Measurements from ENCODE around the gene POMGNT1. TPM values are rescaled to one million over a fixed set of nuclear protein-coding genes. Genes with fewer than 3 reads are reported as not detected.
"Not testable (repeated sequence)": the region's sequence is repeated elsewhere in the genome, so short reads cannot be mapped to it uniquely, and the experiment has no call there.

Gene POMGNT1
- total RNA-seq, 2 experiments from 2014 or later = 25.4 to 28.1 TPM

DNA sequence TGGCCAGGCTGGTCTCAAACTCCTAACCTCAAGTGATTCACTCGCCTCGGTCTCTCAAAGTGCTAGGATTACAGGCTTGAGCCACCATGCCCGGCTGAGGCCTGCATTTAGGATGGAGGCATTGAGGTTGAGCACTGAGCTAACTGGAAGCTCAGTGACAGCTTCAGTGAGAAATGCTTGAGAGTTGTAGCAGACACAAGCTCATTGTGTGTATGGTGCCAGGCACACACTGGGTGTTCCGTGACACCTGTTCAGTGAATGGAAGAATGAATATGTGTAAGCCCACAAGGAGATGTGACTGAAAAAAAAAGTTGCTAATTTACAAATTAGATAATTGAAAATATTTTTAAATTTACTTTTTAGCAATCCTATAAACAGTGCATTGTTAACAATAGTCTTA is 26.7 kb upstream of the POMGNT1 start:
- intact Hi-C loops (cut with micrococcal nuclease) = no loop called here
- Mint-ChIP-seq H3K36me3 (ENCODE audit: low read depth) (no peaks in the 10 kb centered on the region), H3K9me3 (no peaks in the 10 kb centered on the region), H3K4me3 (no peak overlapping the region), H3K4me1 (ENCODE audit: low read depth) (peaks cover 2% of the 10 kb centered on the region), H3K27me3 (no peaks in the 10 kb centered on the region), H3K27ac (no peak overlapping the region)
- ATAC-seq = no peak
- TF ChIP-seq, protein P1, sequence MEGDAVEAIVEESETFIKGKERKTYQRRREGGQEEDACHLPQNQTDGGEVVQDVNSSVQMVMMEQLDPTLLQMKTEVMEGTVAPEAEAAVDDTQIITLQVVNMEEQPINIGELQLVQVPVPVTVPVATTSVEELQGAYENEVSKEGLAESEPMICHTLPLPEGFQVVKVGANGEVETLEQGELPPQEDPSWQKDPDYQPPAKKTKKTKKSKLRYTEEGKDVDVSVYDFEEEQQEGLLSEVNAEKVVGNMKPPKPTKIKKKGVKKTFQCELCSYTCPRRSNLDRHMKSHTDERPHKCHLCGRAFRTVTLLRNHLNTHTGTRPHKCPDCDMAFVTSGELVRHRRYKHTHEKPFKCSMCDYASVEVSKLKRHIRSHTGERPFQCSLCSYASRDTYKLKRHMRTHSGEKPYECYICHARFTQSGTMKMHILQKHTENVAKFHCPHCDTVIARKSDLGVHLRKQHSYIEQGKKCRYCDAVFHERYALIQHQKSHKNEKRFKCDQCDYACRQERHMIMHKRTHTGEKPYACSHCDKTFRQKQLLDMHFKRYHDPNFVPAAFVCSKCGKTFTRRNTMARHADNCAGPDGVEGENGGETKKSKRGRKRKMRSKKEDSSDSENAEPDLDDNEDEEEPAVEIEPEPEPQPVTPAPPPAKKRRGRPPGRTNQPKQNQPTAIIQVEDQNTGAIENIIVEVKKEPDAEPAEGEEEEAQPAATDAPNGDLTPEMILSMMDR (IDR thresholded peaks at IDR 0.05) = no peak
- DNase-seq = no peak
- POLR2A ChIA-PET = interaction anchor here (0.9 to 1.2 kb wide), 3 partner anchors 20 to 58 kb away, joined by 3 to 5 read pairs (median 3); no protein-coding TSS in a partner anchor
- CTCF ChIA-PET = interaction anchor here (1.1 to 2.7 kb wide), 8 partner anchors 9 to 426 kb away, joined by 3 to 38 read pairs (median 5); no protein-coding TSS in a partner anchor

- intact Hi-C loops (cut with micrococcal nuclease) = loop anchor here (2.0 kb wide), 1 partner anchor 187 kb away; no protein-coding TSS in a partner anchor
- H3K4me3 Mint-ChIP-seq = no peak overlapping the region
- H3K27ac Mint-ChIP-seq = no peak overlapping the region
- ATAC-seq = peak; percentile 98
- H3K4me1 Mint-ChIP-seq (ENCODE audit: low read depth) = peaks cover 2% of the 10 kb centered on the region
- POLR2A ChIA-PET = interaction anchor here (0.8 to 1.6 kb wide), 3 partner anchors 24 to 184 kb away, joined by 3 to 4 read pairs (median 3); no protein-coding TSS in a partner anchor
- no peaks in the 10 kb centered on the region for H3K36me3 Mint-ChIP-seq (ENCODE audit: low read depth)
- no peaks in the 10 kb centered on the region for H3K27me3 Mint-ChIP-seq
- CTCF ChIA-PET = interaction anchor here (0.6 to 3.6 kb wide), 51 partner anchors 11 to 424 kb away, joined by 3 to 54 read pairs (median 5); partner anchors contain the start of genes LURAP1, PIK3R3, POMGNT1 and RAD54L
- peak; percentile 87 for DNase-seq
- H3K9me3 Mint-ChIP-seq = no peaks in the 10 kb centered on the region
- TF ChIP-seq, protein P1 (IDR thresholded peaks at IDR 0.05) = peak; percentile 88
Observed at GRCh38 chr1:46223472-46223943, 25.3 kb upstream of the POMGNT1 start.

DNA sequence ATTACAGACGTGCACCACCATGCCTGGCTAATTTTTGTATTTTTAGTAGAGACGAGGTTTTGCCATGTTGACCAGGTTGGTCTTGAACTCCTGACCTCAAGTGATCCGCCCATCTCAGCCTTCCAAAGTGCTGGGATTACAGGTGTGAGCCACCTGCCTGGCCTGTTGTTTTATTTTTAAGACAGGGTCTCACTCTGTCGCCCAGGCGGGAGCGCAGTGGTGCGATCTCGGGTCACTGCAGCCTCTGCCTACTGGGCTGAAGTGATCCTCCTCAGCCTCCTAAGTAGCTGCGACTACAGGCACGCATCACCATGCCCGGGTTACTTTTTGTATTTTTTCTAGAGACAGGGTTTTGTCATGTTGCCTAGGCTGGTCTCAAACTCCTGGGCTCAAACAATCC is 24.8 kb upstream of the POMGNT1 start:
- POLR2A ChIA-PET = interaction anchor here (0.8 to 1.6 kb wide), 3 partner anchors 24 to 184 kb away, joined by 3 to 4 read pairs (median 3); no protein-coding TSS in a partner anchor
- not testable (repeated sequence) for H3K4me3 Mint-ChIP-seq; ATAC-seq; H3K4me1 Mint-ChIP-seq (ENCODE audit: low read depth); H3K27me3 Mint-ChIP-seq; H3K27ac Mint-ChIP-seq; DNase-seq; H3K9me3 Mint-ChIP-seq; H3K36me3 Mint-ChIP-seq (ENCODE audit: low read depth)
- intact Hi-C loops (cut with micrococcal nuclease) = loop anchor here (2.0 kb wide), 1 partner anchor 186 kb away; no protein-coding TSS in a partner anchor
- CTCF ChIA-PET = interaction anchor here (1.0 to 3.6 kb wide), 37 partner anchors 10 to 212 kb away, joined by 3 to 54 read pairs (median 6); partner anchors contain the start of genes LURAP1, PIK3R3, POMGNT1 and RAD54L

DNA sequence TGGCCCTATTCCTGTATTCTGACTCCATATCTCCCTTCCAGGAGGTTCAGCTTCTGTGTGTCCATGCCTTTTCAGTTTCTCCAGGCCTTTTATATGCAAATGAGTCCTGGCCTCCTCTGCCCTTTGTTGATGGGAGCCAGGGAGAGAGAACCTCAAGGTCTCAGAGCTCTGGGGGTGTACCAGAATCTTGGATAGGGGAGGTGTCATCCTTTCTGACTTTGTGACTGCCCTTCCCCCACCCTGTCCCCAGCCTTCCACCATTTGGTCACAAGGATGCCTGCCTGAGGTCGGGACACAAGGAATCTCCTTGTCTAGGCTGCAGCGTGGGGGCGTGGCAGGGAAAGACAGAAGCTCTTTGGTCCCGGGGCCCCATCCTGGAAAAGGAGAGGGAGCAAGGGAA is 23.5 kb upstream of the POMGNT1 start:
- TF ChIP-seq, protein P1 (IDR thresholded peaks at IDR 0.05) = no peak
- Mint-ChIP-seq H3K36me3 (ENCODE audit: low read depth) (no peaks in the 10 kb centered on the region), H3K9me3 (no peaks in the 10 kb centered on the region), H3K4me3 (no peak overlapping the region), H3K27ac (no peak overlapping the region), H3K4me1 (ENCODE audit: low read depth) (peaks cover 2% of the 10 kb centered on the region), H3K27me3 (no peaks in the 10 kb centered on the region)
- CTCF ChIA-PET = interaction anchor here (0.8 to 3.6 kb wide), 8 partner anchors 10 to 185 kb away, joined by 3 to 54 read pairs (median 4); partner anchors contain the start of gene LURAP1
- POLR2A ChIA-PET = no interaction called here
- intact Hi-C loops (cut with micrococcal nuclease) = loop anchor here (2.0 kb wide), 1 partner anchor 185 kb away; no protein-coding TSS in a partner anchor
- DNase-seq = no peak
- ATAC-seq = no peak

DNA sequence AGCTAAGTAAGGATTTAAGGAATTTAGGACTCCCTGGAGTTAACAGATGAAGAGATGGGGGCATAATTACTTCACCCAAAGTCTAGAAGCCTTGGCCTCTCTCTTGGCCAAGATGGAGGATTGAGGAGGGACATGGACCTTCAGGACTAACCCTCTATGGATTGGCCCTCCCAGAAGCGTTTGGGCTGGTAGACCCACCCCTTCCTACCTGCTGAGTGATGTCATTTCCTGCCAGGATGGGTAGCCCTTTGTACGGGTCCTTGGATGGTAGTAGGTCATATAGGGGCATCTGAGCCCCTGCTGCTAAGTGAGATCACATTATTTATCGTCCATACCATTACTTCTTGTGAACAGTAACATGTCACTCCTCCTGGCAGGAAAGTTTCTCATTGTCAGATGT is 22.6 kb upstream of the POMGNT1 start:
- ChIA-PET CTCF (interaction anchor here (1.3 to 3.6 kb wide), 4 partner anchors 11 to 184 kb away, joined by 3 to 54 read pairs (median 5); no protein-coding TSS in a partner anchor), POLR2A (no interaction called here)
- TF ChIP-seq, protein P1 (IDR thresholded peaks at IDR 0.05) = no peak
- H3K27ac Mint-ChIP-seq = no peak overlapping the region
- no peak overlapping the region for H3K4me3 Mint-ChIP-seq
- no peak for DNase-seq
- H3K27me3 Mint-ChIP-seq = no peaks in the 10 kb centered on the region
- H3K4me1 Mint-ChIP-seq (ENCODE audit: low read depth) = peaks cover 2% of the 10 kb centered on the region
- H3K36me3 Mint-ChIP-seq (ENCODE audit: low read depth) = no peaks in the 10 kb centered on the region
- intact Hi-C loops (cut with micrococcal nuclease) = no loop called here
- no peak for ATAC-seq
- no peaks in the 10 kb centered on the region for H3K9me3 Mint-ChIP-seq

Measured in activated CD8-positive, alpha-beta T cell treated with anti-CD3 and anti-CD28 coated beads for 36 hours (primary cell).